B cell (primary cell): ENCODE measurements around the gene VOPP1. TPM values are rescaled to one million over a fixed set of nuclear protein-coding genes. Genes with fewer than 3 reads are reported as not detected.

Experiments used
- ATAC-seq: fragments of 200-7000 bp; cut with Tn5 transposase; one replicate; pipeline ENCODE4 v1.10.0; 2021; ENCODE audit warnings: low read depth, mild to moderate bottlenecking, moderate number of reproducible peaks, moderate library complexity
- CTCF ChIA-PET: fragments of 350-600 bp; sonication (Branson Sonifier 250); formaldehyde crosslinking; loops from one replicate; lab custom pipeline; 2021; ENCODE audit warnings: antibody characterized with exemption, inconsistent platforms; lab: Charles Lee
- POLR2A ChIA-PET: fragments of 350-600 bp; sonication (Branson Sonifier 250); formaldehyde crosslinking; loops from one replicate; lab custom pipeline; 2021; ENCODE audit warnings: antibody characterized with exemption; lab: Charles Lee
- DNase-seq: peaks from one replicate; pipeline ENCODE4 v3.0.0; 2013
- H2AFZ ChIP-seq: 2 replicates; pipeline ENCODE4 v1.6.1; 2012; ENCODE audit warnings: mild to moderate bottlenecking, low read depth, low read length; ENCODE audit not compliant: insufficient read depth, poor library complexity, severe bottlenecking
- H3K27ac ChIP-seq, 2 donors: 1 replicate in 1 of 2; 2 replicates in 1 of 2; pipeline ENCODE4 v1.5.1; 2012 to 2013; ENCODE audit warnings: low read length in 2 of 2, mild to moderate bottlenecking in 2 of 2, moderate library complexity in 1 of 2
- H3K27me3 ChIP-seq, 4 experiments: fragments of 200-600 bp in 1 of 4; sonication (generic) in 1 of 4; replicated peaks in 1 of 4; 1 replicate in 2 of 4; 2 replicates in 2 of 4; pipeline versions ENCODE4 v1.6.1 to v1.7.0; 2013 to 2016; ENCODE audit warnings: low read length in 3 of 4, mild to moderate bottlenecking in 2 of 4, mixed read lengths in 1 of 4, moderate library complexity in 1 of 4; ENCODE audit not compliant: insufficient read depth in 4 of 4, control insufficient read depth in 3 of 4; ENCODE audit errors: control extremely low read depth in 1 of 4
- H3K36me3 ChIP-seq, 2 experiments: replicated peaks in 1 of 2; 1 replicate in 1 of 2; 2 replicates in 1 of 2; pipeline versions ENCODE4 v1.6.1 to v1.7.1; 2013; ENCODE audit warnings: low read length in 1 of 2; ENCODE audit not compliant: insufficient read depth in 2 of 2, control insufficient read depth in 1 of 2; ENCODE audit errors: control extremely low read depth in 1 of 2, extremely low read depth in 1 of 2
- H3K4me1 ChIP-seq, 2 donors: fragments of 200-600 bp in 1 of 2; sonication (generic) in 1 of 2; 1 replicate in 1 of 2; 2 replicates in 1 of 2; pipeline versions ENCODE4 v1.5.1 to v1.6.1; 2013 to 2017; ENCODE audit warnings: low read length in 2 of 2; ENCODE audit not compliant: control insufficient read depth in 2 of 2, insufficient read depth in 2 of 2
- H3K4me2 ChIP-seq: replicated peaks from 2 replicates; pipeline ENCODE3; 2012; ENCODE audit warnings: mild to moderate bottlenecking, low read depth, low read length; ENCODE audit not compliant: poor library complexity, severe bottlenecking
- H3K4me3 ChIP-seq, 5 experiments: fragments of 200-600 bp in 1 of 5; sonication (generic) in 1 of 5; 1 replicate in 3 of 5; 2 replicates in 2 of 5; pipeline versions ENCODE4 v1.5.1 to v1.7.0; 2011 to 2016; ENCODE audit warnings: low read length in 4 of 5, mild to moderate bottlenecking in 4 of 5, low read depth in 2 of 5, control low read depth in 1 of 5, moderate library complexity in 1 of 5; ENCODE audit not compliant: insufficient read depth in 1 of 5; ENCODE audit errors: control extremely low read depth in 1 of 5, extremely low read depth in 1 of 5
- H3K79me2 ChIP-seq: fragments of 200-600 bp; sonication (generic); one replicate; pipeline ENCODE4 v1.6.0; 2016; ENCODE audit warnings: low read length; ENCODE audit not compliant: control insufficient read depth, insufficient read depth
- H3K9ac ChIP-seq: fragments of 200-600 bp; sonication (generic); 2 replicates; pipeline ENCODE4 v1.6.1; 2017; ENCODE audit warnings: mild to moderate bottlenecking, low read length, moderate library complexity
- H3K9me3 ChIP-seq, 3 donors: one replicate each; pipeline versions ENCODE4 v1.6.1 to v1.7.1; 2013; ENCODE audit warnings: low read length in 2 of 3; ENCODE audit not compliant: control insufficient read depth in 2 of 3, insufficient read depth in 1 of 3; ENCODE audit errors: control extremely low read depth in 1 of 3
- H4K20me1 ChIP-seq: 2 replicates; pipeline ENCODE4 v1.6.0; 2012; ENCODE audit warnings: mild to moderate bottlenecking, low read length; ENCODE audit not compliant: insufficient read depth, control insufficient read depth, poor library complexity, severe bottlenecking
- H3K27ac Mint-ChIP-seq: one replicate; pipeline ENCODE4 v1.8.0; 2021; ENCODE audit warnings: mixed read lengths
- H3K27me3 Mint-ChIP-seq: one replicate; pipeline ENCODE4 v1.8.0; 2021; ENCODE audit warnings: mixed read lengths
- H3K4me1 Mint-ChIP-seq: one replicate; pipeline ENCODE4 v1.8.0; 2021; ENCODE audit warnings: mixed read lengths
- H3K4me3 Mint-ChIP-seq: one replicate; pipeline ENCODE4 v1.8.0; 2021; ENCODE audit warnings: mixed read lengths
- H3K9me3 Mint-ChIP-seq: one replicate; pipeline ENCODE4 v1.8.0; 2022; ENCODE audit warnings: mixed read lengths; ENCODE audit not compliant: insufficient read depth
- CTCF ChIP-seq: fragments of 200-600 bp; IDR thresholded peaks from one replicate; pipeline ENCODE4 v1.8.0; 2022; ENCODE audit warnings: antibody characterized with exemption, mild to moderate bottlenecking
- EZH2 ChIP-seq: IDR thresholded peaks from 2 replicates; pipeline ENCODE4 v1.6.1; 2012; ENCODE audit warnings: borderline replicate concordance, low read depth, mild to moderate bottlenecking, moderate library complexity, low read length; ENCODE audit not compliant: insufficient read depth, poor library complexity, severe bottlenecking
- WGBS: methylation state at CpG from one replicate; pipeline ENCODE4 v1.1.5; 2013; ENCODE audit warnings: missing lambda C conversion rate; ENCODE audit not compliant: insufficient coverage; 5-methylcytosine and 5-hydroxymethylcytosine counted together
- intact Hi-C: fragments of 100-400 bp; cut with micrococcal nuclease; formaldehyde crosslinking; loops from one replicate; pipeline ENCODE4 v1.10.0; 2022
- polyA plus RNA-seq: library from polyadenylated mRNA; depleted of rRNA; stranded (reverse); fragments of >200 nt; gene quantifications from 2 replicates; pipeline ENCODE4 v1.2.3, GENCODE V29; 2012
- total RNA-seq, 2 donors: library from RNA; stranded (reverse); fragments of 120-200 nt in 1 of 2; gene quantifications; 1 replicate in 1 of 2; 2 replicates in 1 of 2; pipeline versions ENCODE4 v1.2.3 to v1.2.4, GENCODE V29; 2013 to 2022

The VOPP1 gene
- total and polyA plus RNA-seq, 2 donors (not counting 1 experiment from before 2014, with no cell fraction given) = 53.2 to 256 TPM

GRCh38 chr7:55474944-55475854 lies 97.1 kb downstream of the VOPP1 start:
- H3K4me1 ChIP-seq = peaks cover 3 to 27% of the 10 kb centered on the region in 2 donors
- ChIA-PET CTCF (interaction anchor here (0.9 to 1.3 kb wide), 2 partner anchors 39 to 121 kb away, joined by 3 read pairs; no protein-coding TSS in a partner anchor), POLR2A (no interaction called here)
- 96% methylated on average over 15 of the region's 22 CpGs for WGBS
- no peak overlapping the region for H3K4me2 ChIP-seq
- H3K4me3 Mint-ChIP-seq = no peak overlapping the region
- intact Hi-C loops = no loop called here
- ATAC-seq (no peak), DNase-seq (no peak)
- H3K9ac ChIP-seq = no peak overlapping the region
- no peaks in the 10 kb centered on the region for H3K27me3 ChIP-seq
- peaks cover 42% of the 10 kb centered on the region for H3K4me1 Mint-ChIP-seq
- TF ChIP-seq CTCF (no peak), EZH2 (no peak)
- no peak overlapping the region for H2AFZ ChIP-seq
- no peaks in the 10 kb centered on the region for H3K27me3 Mint-ChIP-seq
- no peak overlapping the region for H3K27ac ChIP-seq
- H3K27ac Mint-ChIP-seq = peak overlapping the region; percentile 8
- no peaks in the 10 kb centered on the region for H3K9me3 Mint-ChIP-seq
- no peaks in the 10 kb centered on the region for H3K9me3 ChIP-seq
- peaks cover 41% of the 10 kb centered on the region for H4K20me1 ChIP-seq
- H3K36me3 ChIP-seq = peaks cover 0 to 50% of the 10 kb centered on the region in 2 experiments
- peaks cover 7% of the 10 kb centered on the region for H3K79me2 ChIP-seq
- no peak overlapping the region for H3K4me3 ChIP-seq

- no peak overlapping the region for H3K4me3 Mint-ChIP-seq
- Histone ChIP-seq H3K27me3 (no peaks in the 10 kb centered on the region), H4K20me1 (peaks cover 41% of the 10 kb centered on the region), H3K79me2 (peaks cover 7% of the 10 kb centered on the region), H3K9ac (no peak overlapping the region), H3K36me3 (peaks cover 0 to 60% of the 10 kb centered on the region in 2 experiments), H3K27ac (no peak overlapping the region), H3K9me3 (no peaks in the 10 kb centered on the region), H3K4me3 (no peak overlapping the region), H3K4me1 (peaks cover 4 to 40% of the 10 kb centered on the region in 2 donors), H2AFZ (no peak overlapping the region), H3K4me2 (no peak overlapping the region)
- no peak for TF ChIP-seq CTCF
- TF ChIP-seq EZH2 = no peak
- WGBS = 97% methylated on average over 7 of the region's 10 CpGs
- intact Hi-C loops = no loop called here
- POLR2A ChIA-PET = no interaction called here
- DNase-seq (no peak), ATAC-seq (no peak)
- no peaks in the 10 kb centered on the region for H3K9me3 Mint-ChIP-seq
- CTCF ChIA-PET = no interaction called here
- no peaks in the 10 kb centered on the region for H3K27me3 Mint-ChIP-seq
- peak overlapping the region; percentile 17 for H3K27ac Mint-ChIP-seq
- peaks cover 49% of the 10 kb centered on the region for H3K4me1 Mint-ChIP-seq
These were observed 98.4 kb downstream of the VOPP1 start for GRCh38 chr7:55473932-55474331.
